ENCODE results near the gene ZNF831. TPM values are rescaled to one million over a fixed set of nuclear protein-coding genes. Genes with fewer than 3 reads are reported as not detected.

Gene ZNF831
- polyA plus RNA-seq, 1 of the 3 experiments (the other 2 are of a cell fraction) = not detected

DNA sequence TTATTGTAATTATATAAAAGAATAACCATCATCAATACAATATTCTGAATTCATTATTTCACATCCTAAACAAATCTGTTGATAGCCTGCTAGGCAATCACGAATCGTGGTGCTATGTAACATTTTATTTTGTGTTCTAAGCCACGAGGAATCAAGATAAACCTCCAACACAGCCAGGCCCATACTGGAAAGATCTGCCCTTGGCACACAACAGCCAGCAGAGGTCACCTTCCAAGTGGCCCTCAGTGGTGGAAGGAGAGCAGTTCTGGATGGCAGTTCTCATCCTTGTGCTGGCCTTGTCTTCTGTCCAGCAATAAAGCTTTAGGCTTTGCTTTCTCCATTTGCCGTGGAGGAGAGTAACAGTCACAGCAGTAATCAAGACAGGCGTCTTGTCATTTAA lies 13.2 kb downstream of the ZNF831 start:
- no peak overlapping the region for H3K4me2 ChIP-seq
- 40% methylated on average over 5 of the region's 5 CpGs for WGBS (ENCODE audit: low lambda C conversion rate)

DNA sequence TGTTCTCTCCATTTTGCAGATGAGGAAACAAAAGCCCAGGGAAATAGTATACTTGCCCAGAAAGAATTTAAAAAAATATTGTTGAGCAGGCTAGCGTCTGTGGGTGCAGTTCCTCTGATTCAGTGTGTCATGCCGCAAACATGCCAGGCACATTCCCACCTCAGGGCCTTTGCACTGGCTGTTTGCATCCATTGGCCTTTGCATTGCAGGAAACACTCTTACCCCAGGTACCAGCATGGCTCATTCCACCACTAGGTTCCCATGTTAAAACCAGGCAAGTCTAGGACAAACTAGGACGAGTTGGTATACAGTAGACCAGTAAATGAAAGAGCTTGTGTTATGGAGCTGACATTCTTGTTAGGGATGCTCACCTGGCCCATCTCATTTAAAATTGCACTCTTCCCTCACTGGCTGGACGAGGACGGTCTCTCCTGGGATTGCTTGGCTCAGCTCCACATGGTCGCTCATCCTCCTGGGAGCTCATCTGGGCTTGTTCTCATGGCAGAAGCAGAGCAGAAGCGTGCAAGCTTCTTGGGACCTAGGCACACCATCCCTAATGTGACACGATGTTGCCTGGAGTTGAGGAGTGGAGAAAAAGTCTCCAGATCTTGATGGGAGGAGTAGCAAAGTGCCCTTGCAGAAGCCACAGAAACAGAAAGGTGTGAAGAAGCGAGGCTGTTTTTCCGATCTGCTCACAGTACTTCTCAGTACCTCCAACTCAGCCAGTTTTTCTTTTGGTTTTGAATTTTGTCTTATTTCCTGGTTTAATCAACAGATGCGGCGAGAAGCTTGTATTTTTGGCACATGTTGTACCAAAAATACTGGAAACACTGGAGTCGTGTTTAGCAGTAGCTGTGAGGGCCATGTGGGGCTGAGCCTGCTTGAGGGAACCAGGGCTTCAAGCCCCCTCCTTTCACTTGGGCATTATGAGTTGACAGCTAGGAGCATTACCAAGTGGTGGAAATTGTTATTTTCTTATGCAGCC lies 13.9 kb downstream of the ZNF831 start:
- Histone ChIP-seq H3K79me2 (ENCODE audit: insufficient read depth) (no peaks in the 10 kb centered on the region), H3K27ac (ENCODE audit: low read depth in 2 of 2, low read length in 1 of 2) (no peak overlapping the region), H3F3A (replicated peaks; ENCODE audit: insufficient read depth) (no peaks in the 10 kb centered on the region), H4K20me1 (ENCODE audit: insufficient read depth) (no peaks in the 10 kb centered on the region), H3K4me3 (ENCODE audit: low read depth in 2 of 2, low read length in 1 of 2) (no peak overlapping the region), H3K4me1 (ENCODE audit: control insufficient read depth in 1 of 2, insufficient read depth in 2 of 2, low read depth in 1 of 2, low read length in 1 of 2) (no peaks in the 10 kb centered on the region), H3K36me3 (replicated peaks in 1 of 2; ENCODE audit: control insufficient read depth in 1 of 2, insufficient read depth in 2 of 2, low read length in 1 of 2) (no peaks in the 10 kb centered on the region), H3K9me2 (no peaks in the 10 kb centered on the region), H3K4me2 (no peak overlapping the region), H3K9me3 (no peaks in the 10 kb centered on the region), H2AFZ (ENCODE audit: low read depth) (no peak overlapping the region), H3K27me3 (ENCODE audit: insufficient read depth) (no peaks in the 10 kb centered on the region; the same call in 1 of the 2 replicates), H3K9ac (no peak overlapping the region)
- ChIA-PET POLR2A (no interaction called here), CTCF (interaction anchor here (0.7 to 0.9 kb wide), 2 partner anchors 8 to 30 kb away, joined by 3 read pairs; no protein-coding TSS in a partner anchor)
- 51% methylated on average over 13 of the region's 13 CpGs for WGBS (ENCODE audit: low lambda C conversion rate)
- no peak for DNase-seq
- TF ChIP-seq, protein P1, sequence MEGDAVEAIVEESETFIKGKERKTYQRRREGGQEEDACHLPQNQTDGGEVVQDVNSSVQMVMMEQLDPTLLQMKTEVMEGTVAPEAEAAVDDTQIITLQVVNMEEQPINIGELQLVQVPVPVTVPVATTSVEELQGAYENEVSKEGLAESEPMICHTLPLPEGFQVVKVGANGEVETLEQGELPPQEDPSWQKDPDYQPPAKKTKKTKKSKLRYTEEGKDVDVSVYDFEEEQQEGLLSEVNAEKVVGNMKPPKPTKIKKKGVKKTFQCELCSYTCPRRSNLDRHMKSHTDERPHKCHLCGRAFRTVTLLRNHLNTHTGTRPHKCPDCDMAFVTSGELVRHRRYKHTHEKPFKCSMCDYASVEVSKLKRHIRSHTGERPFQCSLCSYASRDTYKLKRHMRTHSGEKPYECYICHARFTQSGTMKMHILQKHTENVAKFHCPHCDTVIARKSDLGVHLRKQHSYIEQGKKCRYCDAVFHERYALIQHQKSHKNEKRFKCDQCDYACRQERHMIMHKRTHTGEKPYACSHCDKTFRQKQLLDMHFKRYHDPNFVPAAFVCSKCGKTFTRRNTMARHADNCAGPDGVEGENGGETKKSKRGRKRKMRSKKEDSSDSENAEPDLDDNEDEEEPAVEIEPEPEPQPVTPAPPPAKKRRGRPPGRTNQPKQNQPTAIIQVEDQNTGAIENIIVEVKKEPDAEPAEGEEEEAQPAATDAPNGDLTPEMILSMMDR (IDR thresholded peaks at IDR 0.05) = no peak
- TF ChIP-seq FOXJ3 (CRISPR knock-in tag; IDR thresholded peaks at IDR 0.05) (no peak), JUND (IDR thresholded peaks at IDR 0.05) (no peak), TCF12 (IDR thresholded peaks at IDR 0.05) (no peak), SMC3 (IDR thresholded peaks at IDR 0.05; ENCODE audit: low read depth, low read length) (no peak), RCOR1 (IDR thresholded peaks at IDR 0.05; ENCODE audit: low read length) (no peak), MEF2A (IDR thresholded peaks at IDR 0.05; ENCODE audit: borderline replicate concordance, low read depth) (no peak), RXRA (IDR thresholded peaks at IDR 0.05; ENCODE audit: borderline replicate concordance, low read depth) (no peak), FOSL2 (IDR thresholded peaks at IDR 0.05; ENCODE audit: borderline replicate concordance, low read depth) (no peak), POLR2AphosphoS5 (IDR thresholded peaks at IDR 0.05; ENCODE audit: low read depth, low read length) (no peak)
- TF ChIP-seq, protein P2, sequence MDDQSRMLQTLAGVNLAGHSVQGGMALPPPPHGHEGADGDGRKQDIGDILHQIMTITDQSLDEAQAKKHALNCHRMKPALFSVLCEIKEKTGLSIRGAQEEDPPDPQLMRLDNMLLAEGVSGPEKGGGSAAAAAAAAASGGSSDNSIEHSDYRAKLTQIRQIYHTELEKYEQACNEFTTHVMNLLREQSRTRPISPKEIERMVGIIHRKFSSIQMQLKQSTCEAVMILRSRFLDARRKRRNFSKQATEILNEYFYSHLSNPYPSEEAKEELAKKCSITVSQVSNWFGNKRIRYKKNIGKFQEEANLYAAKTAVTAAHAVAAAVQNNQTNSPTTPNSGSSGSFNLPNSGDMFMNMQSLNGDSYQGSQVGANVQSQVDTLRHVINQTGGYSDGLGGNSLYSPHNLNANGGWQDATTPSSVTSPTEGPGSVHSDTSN (IDR thresholded peaks at IDR 0.05) = no peak
- TF ChIP-seq, protein P3, sequence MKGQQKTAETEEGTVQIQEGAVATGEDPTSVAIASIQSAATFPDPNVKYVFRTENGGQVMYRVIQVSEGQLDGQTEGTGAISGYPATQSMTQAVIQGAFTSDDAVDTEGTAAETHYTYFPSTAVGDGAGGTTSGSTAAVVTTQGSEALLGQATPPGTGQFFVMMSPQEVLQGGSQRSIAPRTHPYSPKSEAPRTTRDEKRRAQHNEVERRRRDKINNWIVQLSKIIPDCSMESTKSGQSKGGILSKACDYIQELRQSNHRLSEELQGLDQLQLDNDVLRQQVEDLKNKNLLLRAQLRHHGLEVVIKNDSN (IDR thresholded peaks at IDR 0.05; ENCODE audit: borderline replicate concordance, low read depth) = no peak
- TF ChIP-seq, protein P4, sequence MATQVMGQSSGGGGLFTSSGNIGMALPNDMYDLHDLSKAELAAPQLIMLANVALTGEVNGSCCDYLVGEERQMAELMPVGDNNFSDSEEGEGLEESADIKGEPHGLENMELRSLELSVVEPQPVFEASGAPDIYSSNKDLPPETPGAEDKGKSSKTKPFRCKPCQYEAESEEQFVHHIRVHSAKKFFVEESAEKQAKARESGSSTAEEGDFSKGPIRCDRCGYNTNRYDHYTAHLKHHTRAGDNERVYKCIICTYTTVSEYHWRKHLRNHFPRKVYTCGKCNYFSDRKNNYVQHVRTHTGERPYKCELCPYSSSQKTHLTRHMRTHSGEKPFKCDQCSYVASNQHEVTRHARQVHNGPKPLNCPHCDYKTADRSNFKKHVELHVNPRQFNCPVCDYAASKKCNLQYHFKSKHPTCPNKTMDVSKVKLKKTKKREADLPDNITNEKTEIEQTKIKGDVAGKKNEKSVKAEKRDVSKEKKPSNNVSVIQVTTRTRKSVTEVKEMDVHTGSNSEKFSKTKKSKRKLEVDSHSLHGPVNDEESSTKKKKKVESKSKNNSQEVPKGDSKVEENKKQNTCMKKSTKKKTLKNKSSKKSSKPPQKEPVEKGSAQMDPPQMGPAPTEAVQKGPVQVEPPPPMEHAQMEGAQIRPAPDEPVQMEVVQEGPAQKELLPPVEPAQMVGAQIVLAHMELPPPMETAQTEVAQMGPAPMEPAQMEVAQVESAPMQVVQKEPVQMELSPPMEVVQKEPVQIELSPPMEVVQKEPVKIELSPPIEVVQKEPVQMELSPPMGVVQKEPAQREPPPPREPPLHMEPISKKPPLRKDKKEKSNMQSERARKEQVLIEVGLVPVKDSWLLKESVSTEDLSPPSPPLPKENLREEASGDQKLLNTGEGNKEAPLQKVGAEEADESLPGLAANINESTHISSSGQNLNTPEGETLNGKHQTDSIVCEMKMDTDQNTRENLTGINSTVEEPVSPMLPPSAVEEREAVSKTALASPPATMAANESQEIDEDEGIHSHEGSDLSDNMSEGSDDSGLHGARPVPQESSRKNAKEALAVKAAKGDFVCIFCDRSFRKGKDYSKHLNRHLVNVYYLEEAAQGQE (IDR thresholded peaks at IDR 0.05; ENCODE audit: low read depth, low read length) = no peak

More for the DNA sequence above, 13.2 kb downstream of the ZNF831 start:
- Histone ChIP-seq H3K4me3 (ENCODE audit: low read depth in 2 of 2, low read length in 1 of 2) (no peak overlapping the region), H3K9me3 (no peaks in the 10 kb centered on the region), H3K9ac (no peak overlapping the region), H3K4me1 (ENCODE audit: control insufficient read depth in 1 of 2, insufficient read depth in 2 of 2, low read depth in 1 of 2, low read length in 1 of 2) (no peaks in the 10 kb centered on the region), H3K79me2 (ENCODE audit: insufficient read depth) (no peaks in the 10 kb centered on the region), H3K27ac (ENCODE audit: low read depth in 2 of 2, low read length in 1 of 2) (no peak overlapping the region), H2AFZ (ENCODE audit: low read depth) (no peak overlapping the region), H3K9me2 (no peaks in the 10 kb centered on the region), H4K20me1 (ENCODE audit: insufficient read depth) (no peaks in the 10 kb centered on the region), H3F3A (replicated peaks; ENCODE audit: insufficient read depth) (no peaks in the 10 kb centered on the region), H3K36me3 (replicated peaks in 1 of 2; ENCODE audit: control insufficient read depth in 1 of 2, insufficient read depth in 2 of 2, low read length in 1 of 2) (no peaks in the 10 kb centered on the region), H3K27me3 (ENCODE audit: insufficient read depth) (no peaks in the 10 kb centered on the region; the same call in 1 of the 2 replicates)
- ChIA-PET CTCF (no interaction called here), POLR2A (no interaction called here)
- no peak for DNase-seq
- TF ChIP-seq RAD21 (IDR thresholded peaks at IDR 0.05; ENCODE audit: low read length) = no peak
- TF ChIP-seq, protein P5, sequence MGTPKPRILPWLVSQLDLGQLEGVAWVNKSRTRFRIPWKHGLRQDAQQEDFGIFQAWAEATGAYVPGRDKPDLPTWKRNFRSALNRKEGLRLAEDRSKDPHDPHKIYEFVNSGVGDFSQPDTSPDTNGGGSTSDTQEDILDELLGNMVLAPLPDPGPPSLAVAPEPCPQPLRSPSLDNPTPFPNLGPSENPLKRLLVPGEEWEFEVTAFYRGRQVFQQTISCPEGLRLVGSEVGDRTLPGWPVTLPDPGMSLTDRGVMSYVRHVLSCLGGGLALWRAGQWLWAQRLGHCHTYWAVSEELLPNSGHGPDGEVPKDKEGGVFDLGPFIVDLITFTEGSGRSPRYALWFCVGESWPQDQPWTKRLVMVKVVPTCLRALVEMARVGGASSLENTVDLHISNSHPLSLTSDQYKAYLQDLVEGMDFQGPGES (IDR thresholded peaks at IDR 0.05; ENCODE audit: low read depth, low read length) = no peak
- TF ChIP-seq RCOR1 (IDR thresholded peaks at IDR 0.05; ENCODE audit: low read length) = no peak
- no peak for TF ChIP-seq NRF1 (IDR thresholded peaks at IDR 0.05; ENCODE audit: low read depth, low read length)
- TF ChIP-seq JUND (IDR thresholded peaks at IDR 0.05) = no peak
- no peak for TF ChIP-seq EP300 (IDR thresholded peaks at IDR 0.05; ENCODE audit: borderline replicate concordance in 1 of 2, low read depth in 1 of 2, low read length in 1 of 2)
- no peak for TF ChIP-seq RXRA (IDR thresholded peaks at IDR 0.05; ENCODE audit: borderline replicate concordance, low read depth)
- no peak for TF ChIP-seq ELF1 (IDR thresholded peaks at IDR 0.05)
- no peak for TF ChIP-seq YY1 (IDR thresholded peaks at IDR 0.05; ENCODE audit: low read depth)
- no peak for TF ChIP-seq FOXM1 (IDR thresholded peaks at IDR 0.05; ENCODE audit: low read depth)
- no peak for TF ChIP-seq TCF12 (IDR thresholded peaks at IDR 0.05)
- TF ChIP-seq MEF2A (IDR thresholded peaks at IDR 0.05; ENCODE audit: borderline replicate concordance, low read depth) = no peak
